Posterior vena cava (tissue), 2 donors: ENCODE measurements around the gene DOK1. TPM values are rescaled to one million over a fixed set of nuclear protein-coding genes. Genes with fewer than 3 reads are reported as not detected.
A peak's percentile ranks its signal among the peaks of the same experiment; 100 is the strongest.

Experiments
- DNase-seq: peaks from one replicate; pipeline ENCODE4 v3.0.0-alpha.2; 2020; ENCODE audit warnings: low spot score
- intact Hi-C, 2 donors: fragments of 100-400 bp; cut with DNase I; formaldehyde crosslinking; loops; one replicate each; pipeline versions ENCODE4 v1.14.1 to v1.14.2; 2022 to 2023
- total RNA-seq, 2 donors: library from RNA; stranded (reverse); fragmentation: NEBNext Ultra II Directional; extraction: Animal tissue kit (Norgen Biotek cat#: 25700); gene quantifications; one replicate each; pipeline ENCODE4 v1.2.1, GENCODE V29; 2021
- donor health status: DM: yes; HTN: yes; CAD: no.
- donor health status: DM: yes; HTN: yes; CAD: no.

Gene DOK1
- total RNA-seq, 2 donors from 2014 or later = 11.0 to 12.2 TPM

DNA sequence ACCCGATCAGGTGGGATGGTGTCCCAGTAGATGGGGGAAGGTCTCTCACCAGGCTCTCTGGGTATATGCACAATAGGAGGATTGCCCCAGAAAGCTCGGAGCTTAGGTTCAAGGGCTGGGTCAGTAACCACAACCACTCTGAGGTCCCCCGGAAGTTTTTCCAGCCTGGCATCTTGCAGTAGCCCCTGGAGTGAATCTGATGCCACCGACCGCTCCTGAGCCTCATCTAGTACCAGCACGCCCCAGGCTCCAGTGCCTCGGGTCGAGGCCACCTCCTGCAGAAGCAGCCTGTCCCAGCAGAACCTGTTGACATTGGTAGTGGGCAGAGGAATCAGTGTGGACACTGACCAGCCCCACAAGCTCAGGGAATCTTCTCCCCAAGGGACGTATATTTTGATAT, 30.5 kb upstream of the DOK1 start:
- DNase-seq = no peak

DNA sequence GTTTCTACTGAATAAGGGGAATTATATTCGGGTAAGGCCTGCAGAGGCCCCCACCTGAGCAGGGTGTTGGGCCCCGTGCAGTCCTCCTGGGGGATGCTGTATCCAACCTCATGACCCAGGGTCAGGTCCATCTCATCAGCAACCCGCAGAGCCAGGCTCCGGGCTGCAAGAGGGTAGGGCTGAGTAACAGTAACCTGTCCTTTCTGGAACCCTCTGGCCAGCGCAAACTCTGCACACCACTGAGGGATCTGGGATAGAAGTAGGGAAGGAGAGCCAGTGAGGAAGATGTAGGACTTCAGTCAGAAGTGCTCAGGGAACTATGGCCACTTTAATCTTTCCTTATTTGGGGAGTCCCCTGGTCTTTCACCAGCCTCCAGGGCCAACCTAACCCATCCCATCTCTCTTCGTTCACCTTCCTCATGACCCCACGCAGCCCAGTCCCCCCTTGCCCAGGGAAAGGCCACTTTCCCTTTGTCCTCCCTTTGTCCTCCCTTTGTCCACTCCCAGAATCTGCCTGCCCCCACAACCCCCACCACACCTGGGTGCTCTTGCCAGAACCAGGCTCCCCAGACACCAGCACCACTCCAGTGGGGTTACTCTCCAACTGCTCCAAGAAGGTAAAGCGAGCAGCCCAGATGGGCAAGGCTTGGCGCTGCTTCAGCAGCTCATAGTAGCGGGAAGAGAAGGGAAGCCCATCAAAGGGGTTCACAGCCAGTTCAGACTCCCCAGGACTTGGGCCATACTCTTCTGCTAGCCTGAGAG, 29.4 kb upstream of the DOK1 start:
- no peak for DNase-seq
- intact Hi-C loops = no loop called here

More for the DNA sequence above, 30.5 kb upstream of the DOK1 start:
- intact Hi-C loops = no loop called here

DNA sequence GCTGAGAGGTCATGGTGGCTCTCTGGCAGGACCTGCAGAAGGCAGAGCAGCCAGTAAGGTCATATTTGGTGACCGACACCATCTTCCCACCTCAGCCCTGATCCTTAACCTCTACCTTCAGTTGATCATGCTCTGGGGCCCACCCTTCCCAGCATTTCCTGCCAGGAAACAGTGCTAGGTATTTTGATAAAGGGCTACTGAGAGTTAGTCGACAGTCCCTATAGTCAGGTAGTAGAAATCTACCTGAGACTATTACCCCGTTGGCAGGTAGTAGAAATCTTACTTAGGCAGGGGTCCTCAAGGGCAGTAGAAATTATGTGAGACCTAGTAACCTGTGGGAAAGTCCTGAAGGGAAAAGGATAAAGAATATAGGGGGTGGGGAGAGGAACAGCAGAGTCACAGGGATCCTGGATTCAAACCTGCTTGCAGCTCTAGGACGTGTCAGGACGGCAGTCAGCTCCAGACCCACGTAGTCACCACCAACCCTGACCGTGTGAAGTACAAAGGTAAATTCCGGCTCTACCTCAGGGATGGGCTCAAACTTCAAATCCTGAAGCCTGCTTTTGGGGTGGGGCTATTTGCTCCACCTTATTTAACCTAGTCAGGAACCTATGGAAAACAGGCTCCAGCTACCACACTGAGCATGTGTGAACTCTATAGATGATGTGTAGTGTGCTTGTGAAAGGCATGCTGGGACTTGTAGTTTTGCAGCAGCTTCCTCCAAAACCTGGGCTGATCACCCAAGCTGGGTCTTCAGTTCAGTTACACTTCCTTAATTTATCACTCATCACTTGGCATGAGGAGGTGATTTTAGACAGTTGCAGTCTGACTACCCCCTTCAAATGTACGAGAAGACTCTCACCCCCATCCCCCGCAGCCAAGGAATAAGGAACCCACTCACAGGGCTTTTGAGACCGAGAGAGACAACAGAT, 28.5 kb upstream of the DOK1 start, which contains the start of gene DQX1:
Gene DQX1, minus strand, starts transcription at position 515 of the 932 bp plus-strand sequence. Its CDS starts 502 bp downstream, at position 13.
- peak; percentile 38 for DNase-seq
- intact Hi-C loops = no loop called here

DNA sequence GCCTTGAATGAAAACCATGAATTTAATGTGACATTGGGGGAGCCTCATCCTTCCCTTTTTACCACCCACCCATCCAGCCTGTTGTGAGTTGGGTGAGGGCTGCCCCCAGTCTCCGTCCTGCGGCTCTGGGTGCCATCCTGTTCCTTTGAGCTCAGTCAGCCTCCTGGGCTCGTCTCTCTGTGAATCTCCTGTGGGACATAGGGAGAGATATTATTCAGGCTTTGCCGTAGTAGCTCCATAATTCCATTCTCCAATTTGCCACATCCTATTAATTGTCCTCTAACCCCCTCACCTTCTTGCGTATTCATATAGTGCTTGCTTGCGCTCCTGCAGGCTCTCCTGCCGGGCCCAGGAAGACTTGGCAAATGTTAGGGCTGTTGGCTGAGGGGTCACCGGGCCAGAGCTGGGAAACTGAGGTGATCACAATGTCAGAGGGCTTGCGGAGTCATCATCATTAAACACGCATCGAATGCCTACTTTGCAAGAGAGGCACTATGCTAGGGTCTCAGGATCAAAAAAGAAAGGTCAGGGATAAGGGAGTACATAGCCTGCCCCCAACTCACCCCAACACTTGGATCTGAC, 27.8 kb upstream of the DOK1 start:
- intact Hi-C loops = no loop called here
- DNase-seq = no peak

DNA sequence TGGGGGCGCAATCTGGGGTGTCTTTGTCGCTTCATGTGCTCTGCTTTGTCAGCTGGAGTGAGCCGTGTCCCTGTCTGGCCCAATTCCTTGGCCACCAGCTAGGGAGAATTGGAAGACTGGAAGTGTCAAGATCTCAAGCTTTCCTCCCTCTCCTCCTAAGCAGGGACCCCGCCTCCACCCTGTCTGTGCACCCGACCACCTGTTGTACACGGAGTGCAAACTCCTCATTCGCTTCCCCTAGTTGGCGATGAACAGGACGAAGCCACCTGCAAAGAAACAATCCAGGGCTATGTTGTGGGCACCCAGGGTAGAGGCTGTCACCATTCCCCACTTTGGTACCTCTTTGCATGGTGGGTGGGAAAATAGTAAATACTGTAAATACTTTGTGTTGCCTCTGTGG, 26.8 kb upstream of the DOK1 start:
- DNase-seq = no peak
- intact Hi-C loops = no loop called here

DNA sequence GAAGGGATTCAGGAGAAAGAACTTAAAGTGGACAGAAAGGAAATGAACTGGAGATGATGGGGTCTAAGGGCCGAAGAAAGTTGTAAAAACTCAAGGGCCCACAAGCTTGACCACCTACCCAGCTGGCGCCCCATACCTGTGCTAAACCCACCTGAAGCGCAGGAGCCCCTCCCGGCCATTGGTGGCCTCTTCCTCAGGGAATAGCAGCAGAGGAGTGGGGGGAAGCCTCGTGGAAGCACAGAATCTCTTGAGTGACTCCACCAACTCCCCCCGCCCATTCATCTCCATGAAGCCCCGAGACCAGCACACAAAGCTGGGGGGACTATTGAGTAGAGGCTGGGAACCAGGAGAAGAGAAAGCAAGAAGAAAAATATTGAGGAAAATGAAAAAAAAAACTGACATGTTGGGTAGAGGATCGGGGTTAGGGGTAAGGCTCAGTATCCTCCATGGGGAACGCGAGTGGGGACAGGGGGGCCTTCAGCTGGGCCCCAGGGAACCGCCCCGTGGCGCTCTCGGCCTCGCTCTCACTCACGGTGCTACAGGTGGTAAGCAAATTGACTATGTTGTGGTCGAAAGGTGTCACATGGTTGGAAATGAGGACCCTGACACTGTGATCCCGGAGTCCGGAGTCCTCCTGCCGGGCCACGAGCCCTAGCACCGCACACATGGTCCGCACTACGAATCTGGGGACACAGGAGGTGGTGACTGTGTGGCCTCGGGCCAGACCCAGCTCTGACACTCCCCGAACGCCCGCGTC, 25.7 kb upstream of the DOK1 start:
- intact Hi-C loops = no loop called here
- no peak for DNase-seq

DNA sequence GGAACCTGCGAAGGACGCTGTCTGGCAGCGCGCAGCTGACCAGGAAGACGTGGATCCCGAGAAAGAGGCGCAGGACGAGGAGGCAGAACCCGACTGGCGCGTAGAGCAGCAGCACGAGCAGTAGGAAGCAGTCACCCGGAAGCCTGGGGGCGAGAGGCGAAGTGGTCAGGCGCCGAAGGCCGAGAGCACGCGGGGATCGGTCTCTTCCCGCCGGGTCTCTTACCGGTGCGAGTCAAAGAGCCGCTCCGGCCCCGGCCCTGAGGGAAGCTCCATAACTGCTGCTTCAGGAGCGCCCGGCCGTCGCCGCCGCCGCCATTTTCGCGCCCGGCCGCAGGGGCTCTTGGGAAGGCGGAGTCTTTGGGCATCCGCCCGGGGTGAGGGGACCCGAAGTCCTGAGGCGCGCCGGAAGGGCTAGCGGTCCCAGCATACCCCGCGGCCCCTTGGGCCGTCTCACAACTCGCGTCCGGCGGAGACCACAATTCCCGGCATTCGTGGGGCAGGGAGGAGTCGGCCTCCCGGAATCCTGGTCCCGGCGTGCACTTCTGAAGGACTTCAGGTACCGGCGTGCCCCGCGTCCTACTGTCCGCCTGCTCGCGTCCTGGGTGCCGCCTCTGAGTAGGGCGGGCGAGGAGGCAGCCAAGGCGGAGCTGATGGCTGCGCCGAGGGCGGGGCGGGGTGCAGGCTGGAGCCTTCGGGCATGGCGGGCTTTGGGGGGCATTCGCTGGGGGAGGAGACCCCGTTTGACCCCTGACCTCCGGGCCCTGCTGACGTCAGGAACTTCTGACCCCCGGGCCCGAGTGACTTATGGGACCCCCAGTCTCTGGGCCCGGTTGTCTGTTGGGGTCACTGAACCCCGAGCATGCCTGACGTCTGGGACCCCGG, 24.9 kb upstream of the DOK1 start, which contains the start of the genes AUP1 and HTRA2:
Gene AUP1, minus strand, starts transcription at position 350 of the 882 bp plus-strand sequence. Its CDS starts 77 bp downstream, at position 273.
Gene HTRA2, plus strand, starts transcription at position 577 of the 882 bp plus-strand sequence. Its CDS starts 74 bp downstream, at position 651.
- intact Hi-C loops = no loop called here
- DNase-seq = peak; percentile 100

DNA sequence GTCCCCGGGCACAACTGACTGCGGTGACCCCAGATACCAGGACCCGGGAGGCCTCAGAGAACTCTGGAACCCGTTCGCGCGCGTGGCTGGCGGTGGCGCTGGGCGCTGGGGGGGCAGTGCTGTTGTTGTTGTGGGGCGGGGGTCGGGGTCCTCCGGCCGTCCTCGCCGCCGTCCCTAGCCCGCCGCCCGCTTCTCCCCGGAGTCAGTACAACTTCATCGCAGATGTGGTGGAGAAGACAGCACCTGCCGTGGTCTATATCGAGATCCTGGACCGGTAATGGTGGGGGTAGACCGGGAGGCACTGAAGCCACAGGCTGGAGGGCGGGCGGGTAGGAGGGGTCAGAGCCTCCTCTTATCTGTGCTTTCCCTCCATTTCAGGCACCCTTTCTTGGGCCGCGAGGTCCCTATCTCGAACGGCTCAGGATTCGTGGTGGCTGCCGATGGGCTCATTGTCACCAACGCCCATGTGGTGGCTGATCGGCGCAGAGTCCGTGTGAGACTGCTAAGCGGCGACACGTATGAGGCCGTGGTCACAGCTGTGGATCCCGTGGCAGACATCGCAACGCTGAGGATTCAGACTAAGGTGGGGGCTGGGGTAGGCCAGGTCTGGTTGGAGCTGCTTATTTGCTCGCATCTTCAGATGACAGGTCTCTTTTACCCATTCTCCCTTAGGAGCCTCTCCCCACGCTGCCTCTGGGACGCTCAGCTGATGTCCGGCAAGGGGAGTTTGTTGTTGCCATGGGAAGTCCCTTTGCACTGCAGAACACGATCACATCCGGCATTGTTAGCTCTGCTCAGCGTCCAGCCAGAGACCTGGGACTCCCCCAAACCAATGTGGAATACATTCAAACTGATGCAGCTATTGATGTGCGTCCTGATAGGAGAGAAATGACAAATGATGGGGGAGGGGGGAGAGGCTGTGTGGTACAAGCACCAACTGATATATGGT, 24.0 kb upstream of the DOK1 start:
- intact Hi-C loops = no loop called here
- DNase-seq = peak; percentile 88

DNA sequence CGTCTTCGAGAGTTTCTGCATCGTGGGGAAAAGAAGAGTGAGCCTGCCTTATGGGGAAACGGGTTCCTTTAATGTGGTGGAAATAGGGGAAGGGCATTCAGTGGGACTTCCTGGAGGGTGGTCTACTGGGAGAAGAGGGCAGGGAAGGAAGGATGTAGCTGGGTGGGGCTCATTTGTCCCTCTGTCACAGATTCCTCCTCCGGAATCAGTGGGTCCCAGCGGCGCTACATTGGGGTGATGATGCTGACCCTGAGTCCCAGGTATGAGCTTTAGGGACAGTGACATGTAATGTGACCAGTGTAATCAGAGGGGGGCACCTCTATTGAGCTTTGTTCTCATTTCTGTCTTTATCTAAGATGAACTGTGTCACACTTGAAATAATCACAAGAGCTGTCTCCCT, 22.9 kb upstream of the DOK1 start:
- intact Hi-C loops = no loop called here

DNA sequence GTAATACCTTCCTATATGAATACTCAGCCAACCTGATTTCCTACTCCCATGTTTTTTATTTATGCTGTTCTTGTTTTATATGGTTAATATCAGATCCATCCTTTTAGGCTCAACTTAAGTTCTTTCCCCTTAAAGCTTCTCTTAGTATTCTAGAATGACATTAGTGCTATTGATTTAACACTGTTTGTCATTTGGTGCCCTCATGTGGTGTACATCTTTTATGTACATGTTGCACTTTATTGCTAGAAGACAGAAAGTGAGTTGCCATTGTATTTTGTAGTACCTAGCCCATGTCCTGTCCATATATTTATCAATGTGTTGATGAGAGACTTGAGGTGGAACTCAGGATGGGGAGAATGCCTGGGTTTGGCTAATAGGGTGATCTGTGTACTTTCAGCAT, 22.3 kb upstream of the DOK1 start:
- DNase-seq = no peak
- intact Hi-C loops = no loop called here

More for the DNA sequence above, 22.9 kb upstream of the DOK1 start:
- no peak for DNase-seq

DNA sequence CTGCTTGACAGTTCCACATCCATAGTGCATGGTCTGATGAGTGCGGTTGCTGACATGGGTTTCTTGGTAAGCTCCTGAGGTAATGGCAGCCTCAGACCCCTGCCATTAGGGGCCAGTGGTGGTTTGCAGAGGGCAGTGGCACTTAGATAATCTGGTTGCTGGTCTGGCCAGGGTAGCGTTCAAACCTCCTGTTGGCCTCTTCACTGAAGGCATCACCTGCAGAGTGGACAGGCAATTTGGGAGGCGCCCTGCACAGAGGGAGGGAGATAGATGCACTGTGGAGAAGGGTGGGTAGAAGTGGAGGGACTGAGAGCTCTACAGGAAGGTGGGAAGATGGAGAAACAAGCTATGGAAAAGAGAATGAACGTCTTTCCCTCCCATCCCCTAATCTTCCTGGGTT, 21.1 kb upstream of the DOK1 start:
- DNase-seq = no peak
- intact Hi-C loops = no loop called here

DNA sequence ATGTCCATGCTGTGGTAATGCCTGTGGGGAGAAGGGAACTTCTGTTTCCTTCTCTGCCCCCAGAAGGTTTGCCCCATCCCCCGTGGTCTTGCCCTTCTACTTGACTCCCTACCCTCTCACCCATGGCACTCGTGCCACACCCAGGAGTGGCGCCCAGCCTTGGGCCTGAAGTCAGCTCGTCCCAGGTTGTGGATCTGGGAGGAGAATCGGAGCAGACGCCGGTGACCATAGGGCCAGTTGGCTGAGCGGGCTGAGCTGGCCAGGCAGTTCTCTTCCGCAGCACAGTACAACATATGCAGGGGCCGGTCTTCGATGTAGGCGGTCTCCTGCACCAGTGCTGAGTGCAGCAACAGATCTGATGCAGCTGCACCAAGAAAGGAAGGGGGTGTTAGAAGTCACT, 20.1 kb upstream of the DOK1 start:
- DNase-seq = no peak
- intact Hi-C loops = no loop called here

DNA sequence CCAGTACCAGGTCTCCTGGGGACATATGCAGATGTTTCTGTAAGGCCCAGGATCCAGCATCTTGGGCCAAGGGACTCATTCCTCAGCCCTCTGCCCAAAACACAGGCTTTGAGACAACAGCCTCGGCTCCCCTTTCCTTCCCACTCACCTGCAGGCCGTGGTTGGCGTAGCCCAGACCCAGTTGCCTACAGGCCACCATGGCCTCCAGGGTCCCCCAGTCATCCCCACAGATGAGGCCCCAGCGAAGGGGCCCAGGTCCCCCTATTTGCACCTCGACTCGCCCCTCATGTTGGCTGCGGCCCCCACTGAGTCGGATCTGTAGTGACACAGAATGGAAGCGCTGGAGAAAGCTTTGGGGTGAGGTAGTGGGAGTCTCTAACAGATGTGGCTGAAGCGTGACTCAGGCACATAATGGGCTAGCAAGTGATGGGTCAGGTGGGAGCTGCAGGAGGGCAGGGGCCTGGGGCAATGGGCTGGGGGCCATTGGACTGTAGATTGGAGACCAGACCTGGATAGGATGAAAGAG, 19.0 kb upstream of the DOK1 start:
- intact Hi-C loops = no loop called here
- no peak for DNase-seq

DNA sequence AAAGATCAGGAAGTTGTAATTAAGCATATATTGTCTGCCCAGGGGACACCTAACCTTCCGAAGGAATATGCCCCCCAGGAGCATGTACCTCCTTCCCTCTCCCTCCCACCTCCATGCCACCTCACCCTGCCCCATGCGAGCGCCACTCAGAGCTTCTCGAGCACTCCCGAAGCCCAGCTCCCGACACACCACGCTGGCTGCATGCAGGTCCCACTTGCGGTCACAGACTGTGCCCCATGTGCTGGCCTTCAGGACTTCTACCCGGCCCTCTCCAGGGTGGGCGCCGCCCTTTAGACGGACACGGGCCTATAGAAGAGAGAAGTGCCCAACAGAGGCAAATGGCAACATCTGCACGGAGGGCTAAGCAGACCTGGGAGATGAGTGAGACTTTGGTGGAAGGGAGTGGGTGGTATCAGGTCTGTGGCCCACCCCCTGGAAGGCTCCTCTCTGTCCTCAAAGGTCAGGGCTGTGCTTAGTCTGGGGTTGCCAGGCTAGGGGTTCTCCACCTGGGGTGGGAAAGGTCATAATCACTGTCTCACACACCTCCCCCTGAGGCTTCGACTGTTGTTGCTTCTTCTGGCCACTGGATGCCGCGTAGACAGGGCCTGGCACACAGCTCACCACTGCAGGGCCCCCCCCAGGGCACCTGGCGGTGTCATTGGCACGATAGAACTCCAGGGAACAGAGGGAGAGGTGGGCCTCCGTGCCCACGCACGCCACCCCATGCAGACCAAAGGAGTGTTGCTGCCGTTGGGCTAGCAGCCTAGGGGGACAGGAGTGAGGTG, 18.2 kb upstream of the DOK1 start:
- intact Hi-C loops = no loop called here
- DNase-seq = no peak

DNA sequence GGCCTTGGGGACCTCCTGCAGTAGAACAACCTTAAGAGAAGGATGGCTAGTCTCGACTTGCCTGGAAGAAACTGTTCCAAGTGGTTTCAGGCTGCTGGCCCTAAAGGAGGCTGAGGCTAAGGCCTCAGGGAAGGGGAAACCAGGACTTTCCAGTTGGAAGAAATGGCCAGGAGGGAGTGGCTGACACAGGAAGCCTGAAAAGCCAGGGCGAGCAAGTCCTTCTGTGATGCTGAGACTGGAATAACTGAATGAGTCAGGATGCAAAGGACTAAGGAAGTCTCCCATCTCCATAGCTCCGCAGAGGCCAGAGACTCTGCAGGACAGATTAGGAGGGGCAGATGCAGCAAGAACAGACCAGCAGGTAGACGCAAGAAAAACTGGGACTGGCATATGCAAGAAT, 17.4 kb upstream of the DOK1 start:
- intact Hi-C loops = no loop called here
- DNase-seq = no peak

DNA sequence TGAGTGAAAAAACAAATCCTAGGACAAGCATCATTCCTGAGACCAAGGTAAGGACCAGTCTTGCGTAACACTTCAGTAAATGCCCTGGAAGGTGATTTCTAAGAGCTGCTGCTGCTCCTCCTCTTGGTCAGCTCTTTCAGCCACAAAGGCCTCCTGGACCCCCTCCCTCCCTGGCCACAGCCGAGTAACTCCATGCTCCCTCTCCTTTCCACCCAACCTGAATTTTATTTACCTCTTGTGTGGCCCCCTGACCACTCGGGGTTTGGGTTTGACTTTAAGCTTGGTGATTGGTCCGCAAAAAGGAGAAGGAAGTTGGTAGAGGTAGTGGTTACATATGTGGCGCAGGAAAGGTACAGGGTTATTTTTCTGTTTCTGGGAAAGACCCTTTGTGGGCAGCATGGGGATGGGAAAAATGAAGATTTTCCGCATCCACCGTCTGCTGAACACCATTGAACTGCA, 15.6 kb upstream of the DOK1 start:
- intact Hi-C loops = no loop called here
- DNase-seq = no peak
